HG02884 (cell line): Measurements from ENCODE around the gene MSH4.

Experiments
- ATAC-seq: cut with Tn5 transposase; IDR thresholded peaks from one replicate; pipeline ENCODE4 v1.9.1; 2021; ENCODE audit warnings: mild to moderate bottlenecking, moderate library complexity; ENCODE audit not compliant: unreplicated experiment

The MSH4 gene

GRCh38 chr1:75932304-75932703, 135.6 kb downstream of the MSH4 start, which contains the start of gene ASB17:
ASB17 (minus strand) TSS chr1:75932404; CDS start chr1:75932291, 113 bp downstream.
- no peak for ATAC-seq

DNA sequence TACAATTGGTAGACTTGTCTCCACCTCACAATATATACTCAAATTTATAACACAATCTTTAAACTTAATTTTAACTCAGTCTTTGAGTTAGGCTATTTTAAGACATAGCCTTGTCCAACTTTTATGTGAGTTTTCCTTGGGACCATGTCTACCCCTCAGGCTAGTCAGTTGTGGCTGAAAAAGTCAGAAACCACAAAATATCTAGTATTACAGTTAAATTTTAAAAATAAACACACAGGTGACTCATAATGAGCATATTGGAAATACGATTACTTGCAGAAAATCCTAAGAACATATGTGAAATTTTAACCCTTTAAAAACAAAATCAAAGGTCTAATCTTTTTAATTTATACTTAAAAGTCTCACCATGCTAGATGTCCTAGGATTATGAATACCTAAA, 140.4 kb downstream of the MSH4 start:
- ATAC-seq: peak; percentile 74

- peak; percentile 63 for ATAC-seq
Measured at GRCh38 chr1:75943037-75943436, 146.4 kb downstream of the MSH4 start.

GRCh38 chr1:75950176-75950575, 153.5 kb downstream of the MSH4 start:
- no peak for ATAC-seq

GRCh38 chr1:75952016-75952415, 155.3 kb downstream of the MSH4 start:
- ATAC-seq: no peak

GRCh38 chr1:75953461-75953860, 156.8 kb downstream of the MSH4 start:
- no peak for ATAC-seq

GRCh38 chr1:75954586-75954985, 157.9 kb downstream of the MSH4 start:
- ATAC-seq: no peak
